Retinal pigment epithelial cell (primary cell): ENCODE results near the gene SMIM45.

Experiments used
- DNase-seq: peaks from one replicate; pipeline ENCODE4 v3.0.0-alpha.2; 2010; ENCODE audit warnings: low read depth
- H3K4me3 ChIP-seq: 2 replicates; pipeline ENCODE4 v1.5.1; 2011; ENCODE audit warnings: mild to moderate bottlenecking, low read length, control low read depth, moderate library complexity
- CTCF ChIP-seq: conservative IDR thresholded peaks from 2 replicates; pipeline ENCODE4 v1.5.1; 2011; ENCODE audit warnings: low read depth, low read length, control low read depth, inconsistent platforms

SMIM45 gene

GRCh38 chr22:41913040-41913719 is 38.8 kb upstream of the SMIM45 start:
- no peak overlapping the region for H3K4me3 ChIP-seq
- TF ChIP-seq CTCF, result no peak
- no peak for DNase-seq

GRCh38 chr22:41913842-41914534 is 38.0 kb upstream of the SMIM45 start:
- no peak overlapping the region for H3K4me3 ChIP-seq
- DNase-seq, result no peak
- no peak for TF ChIP-seq CTCF

GRCh38 chr22:41914611-41915034 is 37.3 kb upstream of the SMIM45 start:
- no peak for TF ChIP-seq CTCF
- H3K4me3 ChIP-seq, result no peak overlapping the region
- DNase-seq, result no peak

- TF ChIP-seq CTCF, result no peak
- H3K4me3 ChIP-seq, result peak within 1 kb of the TSS; percentile 19
- no peak for DNase-seq
Observed at GRCh38 chr22:41915035-41915785, 36.7 kb upstream of the SMIM45 start, which contains the start of gene SHISA8. Gene SHISA8, minus strand, starts transcription at chr22:41915074. Its CDS starts 407 bp downstream, at chr22:41914667.

- TF ChIP-seq CTCF, result no peak
- no peak overlapping the region for H3K4me3 ChIP-seq
- no peak for DNase-seq
Observed at GRCh38 chr22:41915786-41916493, 36.0 kb upstream of the SMIM45 start.

- no peak for TF ChIP-seq CTCF
- DNase-seq, result no peak
- H3K4me3 ChIP-seq, result no peak overlapping the region
Observed at GRCh38 chr22:41916745-41917358, 35.1 kb upstream of the SMIM45 start.
